Activated T-cell treated with anti-CD3 and anti-CD28 coated beads, Interleukin-2, amount 50 U/mL, for 1 hour (primary cell): Measurements from ENCODE around the gene FABP7.
"Not testable (repeated sequence)": the region's sequence is repeated elsewhere in the genome, so short reads cannot be mapped to it uniquely, and the experiment has no call there.

Source experiments
- DNase-seq: peaks from one replicate; pipeline ENCODE4 v3.0.0-alpha.2; 2020

The FABP7 gene

DNA sequence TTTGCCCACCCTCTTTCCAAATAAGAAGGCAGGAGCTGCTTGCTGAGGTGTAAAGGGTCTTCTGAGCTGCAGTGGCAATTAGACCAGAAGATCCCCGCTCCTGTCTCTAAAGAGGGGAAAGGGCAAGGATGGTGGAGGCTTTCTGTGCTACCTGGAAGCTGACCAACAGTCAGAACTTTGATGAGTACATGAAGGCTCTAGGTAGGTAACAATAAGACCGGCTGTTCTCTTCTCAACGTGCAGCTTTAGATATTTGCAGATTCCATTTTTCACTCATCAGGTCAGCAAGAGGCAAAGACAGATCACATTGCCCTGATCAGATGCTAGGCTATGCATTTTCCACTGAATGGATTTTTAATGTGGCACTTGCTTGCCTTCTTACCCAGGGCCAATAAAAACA is at the start of gene FABP7:
TSS of gene FABP7 (plus strand) at position 50 of the 400 bp plus-strand sequence. CDS start at position 129, 79 bp downstream.
- no peak for DNase-seq

DNA sequence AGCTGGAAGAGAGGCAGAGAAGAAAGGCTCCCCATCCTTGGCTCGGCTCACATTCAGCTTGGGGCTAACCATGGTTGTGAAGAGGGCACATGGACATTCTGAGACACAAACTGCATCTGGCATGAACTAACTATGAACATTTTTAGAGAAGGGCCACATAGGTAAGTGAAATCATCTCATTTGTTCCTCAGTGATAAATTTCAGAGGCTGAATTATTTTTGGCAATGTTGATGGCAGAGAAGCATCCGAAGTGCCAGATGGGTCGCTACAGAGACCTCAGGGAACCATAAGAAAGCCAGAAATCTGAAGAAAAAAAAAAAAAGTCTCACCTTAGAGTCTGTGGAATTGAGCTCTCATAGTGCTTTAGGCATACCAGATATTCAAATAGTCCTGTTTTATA is 49.2 kb upstream of the FABP7 start:
- no peak for DNase-seq

DNA sequence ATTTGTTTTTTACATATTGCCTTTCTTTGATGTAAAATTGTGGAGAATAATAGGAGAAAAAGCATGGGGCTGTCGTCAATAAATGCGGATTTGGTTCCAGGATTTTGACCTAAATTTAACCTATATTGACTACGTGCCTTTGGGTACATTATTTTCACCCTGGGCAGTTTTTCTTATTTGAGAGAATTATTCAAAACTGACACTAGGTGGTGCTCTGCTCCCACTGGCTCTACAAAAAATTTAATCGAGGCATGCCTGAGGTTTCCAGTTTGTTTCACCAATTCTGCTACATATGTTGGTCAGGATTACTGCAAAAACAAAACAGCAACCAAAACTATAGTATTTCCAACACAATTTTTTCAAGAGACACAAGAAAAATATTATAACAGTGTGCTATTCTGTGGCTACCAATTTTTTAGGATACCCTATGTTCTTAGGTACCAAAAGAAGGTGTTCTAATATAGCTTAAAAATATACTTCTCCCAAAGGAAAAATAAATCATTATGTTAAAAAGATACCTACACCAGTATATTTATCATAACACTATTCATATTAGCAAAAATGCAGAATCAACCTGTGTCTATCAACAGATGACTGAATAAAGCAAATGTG is 48.6 kb upstream of the FABP7 start:
- no peak for DNase-seq

DNA sequence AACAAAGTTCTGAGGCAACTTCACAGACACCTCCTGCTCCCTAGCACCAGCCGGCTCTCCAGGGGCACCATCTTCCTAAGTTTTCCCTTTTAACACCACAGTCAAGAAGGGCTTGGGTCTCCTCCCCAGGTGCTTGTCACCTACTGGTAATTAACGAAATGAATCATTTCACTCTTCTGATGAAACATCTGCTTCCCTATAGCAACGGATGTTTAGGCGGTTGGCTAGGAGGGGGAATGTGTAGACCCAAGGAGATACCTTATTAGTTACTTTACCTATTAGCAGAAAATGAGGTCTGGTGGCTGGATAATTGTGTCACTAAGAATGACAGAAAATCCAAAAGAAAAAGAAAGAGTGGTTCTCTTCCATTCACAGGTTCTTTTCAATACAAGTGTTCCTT is 46.3 kb upstream of the FABP7 start:
- DNase-seq = no peak

DNA sequence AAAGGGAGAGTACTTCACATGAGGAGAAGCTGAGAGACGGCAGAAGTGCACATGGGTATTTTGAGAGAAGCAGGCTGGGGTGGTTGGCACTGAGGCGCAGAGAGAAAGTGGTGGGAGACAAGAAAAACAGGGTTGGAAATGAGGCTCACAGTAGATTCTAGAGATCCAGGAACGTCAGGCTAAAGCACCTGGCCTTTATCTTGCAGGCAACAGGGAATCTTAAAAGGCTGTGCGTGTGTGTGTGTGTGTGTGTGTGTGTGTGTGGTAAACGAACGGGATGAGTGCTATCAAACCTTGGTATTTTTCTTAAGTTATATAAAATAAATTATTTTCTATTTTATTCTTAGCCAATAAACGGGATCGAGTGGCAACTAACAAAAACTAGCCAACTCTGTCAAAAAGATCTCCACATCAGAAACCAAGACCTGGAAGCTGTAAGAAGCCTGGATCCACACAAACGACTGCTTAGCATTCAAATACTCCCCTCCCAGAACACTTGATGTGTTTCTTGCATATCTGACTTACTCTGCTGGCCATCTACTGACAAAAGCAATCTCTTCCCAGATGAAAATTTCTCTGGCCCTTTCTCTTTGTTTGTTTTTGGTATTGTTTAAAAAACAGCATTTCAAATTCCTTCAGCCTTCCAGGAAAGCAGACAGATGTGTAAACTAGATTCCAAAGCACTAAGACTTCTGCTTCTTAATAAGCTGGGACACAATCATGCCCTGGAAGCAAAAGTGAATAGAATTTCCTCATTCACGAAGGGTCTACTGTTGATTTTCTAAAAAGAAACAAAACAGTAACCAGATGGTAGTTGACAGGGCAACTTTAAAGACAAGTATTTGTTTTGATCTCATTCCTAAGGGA is 44.8 kb upstream of the FABP7 start:
- DNase-seq = no peak

DNA sequence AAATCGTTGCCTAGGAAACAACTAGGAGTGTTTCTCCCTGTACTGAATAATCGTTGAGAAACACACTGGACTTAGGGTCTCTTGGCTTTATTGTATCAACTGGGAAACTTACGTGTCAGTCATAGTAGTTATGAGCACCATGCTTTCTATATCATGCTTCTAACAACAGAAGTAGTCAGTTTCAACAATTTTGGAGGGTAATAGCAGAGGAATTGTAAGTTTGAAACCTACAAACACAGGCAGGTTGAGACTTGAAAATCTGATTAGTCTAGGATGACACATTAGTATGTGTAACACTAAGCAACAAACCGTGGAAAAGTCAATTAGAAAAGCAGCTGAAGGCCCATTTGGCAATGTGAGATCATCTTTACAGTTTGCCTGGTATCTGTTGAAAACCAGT is 43.9 kb upstream of the FABP7 start:
- DNase-seq = no peak

DNA sequence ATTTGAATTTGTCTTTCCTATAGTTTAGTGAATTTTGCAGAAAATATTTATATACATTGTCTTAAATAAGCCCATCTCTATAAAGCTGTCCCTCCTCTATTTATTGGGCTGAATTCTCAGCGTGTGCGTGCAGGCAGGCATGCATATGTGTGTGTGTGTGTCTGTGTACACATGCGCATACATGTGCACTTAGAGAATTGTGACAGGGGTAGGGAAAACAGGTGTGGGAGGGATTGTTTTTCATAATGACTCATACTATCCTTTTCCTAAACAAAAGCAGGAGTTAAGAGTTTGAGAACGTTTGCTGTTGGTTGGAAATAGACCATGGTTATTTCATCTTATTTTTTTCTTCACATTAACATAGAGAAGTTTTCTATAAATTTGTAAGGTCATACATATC is 43.4 kb upstream of the FABP7 start:
- no peak for DNase-seq

DNA sequence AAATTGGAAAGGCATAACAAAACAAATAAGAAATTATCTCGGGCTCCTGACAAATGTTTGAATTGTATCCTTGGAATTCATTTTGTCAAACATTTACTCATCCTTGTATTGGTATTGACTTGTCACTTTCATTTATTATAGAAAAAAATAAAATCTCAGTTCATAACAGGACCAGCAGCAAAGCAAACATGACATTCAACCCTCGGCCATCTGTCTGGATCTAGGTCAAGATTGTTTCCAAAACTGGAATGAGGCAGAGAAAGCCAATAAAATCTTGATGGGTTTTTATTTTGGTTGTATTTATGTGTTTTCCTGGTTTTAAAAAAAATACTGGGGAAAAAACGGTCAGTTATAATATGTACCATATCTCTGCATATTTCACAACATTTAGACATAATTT is 42.9 kb upstream of the FABP7 start:
- DNase-seq = no peak

DNA sequence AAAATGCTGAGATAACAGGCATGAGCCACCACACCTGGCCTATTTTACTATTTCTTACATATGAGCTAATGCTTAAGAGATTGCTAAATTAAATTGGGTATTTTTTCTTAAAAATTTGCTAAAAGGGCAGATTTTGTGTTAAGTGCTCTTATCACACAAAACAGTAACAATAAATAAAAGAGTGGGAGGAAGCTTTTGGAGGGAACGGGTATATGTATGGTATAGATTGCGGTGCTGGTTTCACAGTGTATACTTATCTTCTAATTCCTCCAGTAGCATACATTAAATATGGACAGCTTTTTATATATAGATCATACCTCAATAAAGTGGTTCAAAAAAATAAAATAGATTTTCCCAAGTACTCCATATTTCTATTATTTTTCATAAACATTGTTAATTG is 39.4 kb upstream of the FABP7 start:
- DNase-seq = no peak

DNA sequence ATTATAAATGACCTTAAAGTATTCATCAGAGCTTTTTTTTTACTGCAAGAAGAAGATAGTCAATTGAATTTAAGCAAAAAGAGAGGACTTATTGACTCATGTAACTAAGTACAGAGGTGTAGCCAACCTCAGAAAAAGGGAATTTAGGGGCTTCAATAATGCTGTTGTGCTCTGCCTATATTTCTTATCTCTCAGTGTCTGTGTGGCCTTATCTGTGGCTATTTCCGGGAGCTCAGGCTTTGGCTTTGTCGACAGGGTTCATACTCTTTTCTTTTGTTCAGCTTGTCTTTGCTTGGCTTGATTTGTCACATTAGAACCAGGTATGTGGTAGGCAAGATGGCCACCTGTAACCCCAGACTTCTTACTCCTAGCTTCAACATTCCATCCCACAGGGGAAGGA is 38.6 kb upstream of the FABP7 start:
- no peak for DNase-seq

DNA sequence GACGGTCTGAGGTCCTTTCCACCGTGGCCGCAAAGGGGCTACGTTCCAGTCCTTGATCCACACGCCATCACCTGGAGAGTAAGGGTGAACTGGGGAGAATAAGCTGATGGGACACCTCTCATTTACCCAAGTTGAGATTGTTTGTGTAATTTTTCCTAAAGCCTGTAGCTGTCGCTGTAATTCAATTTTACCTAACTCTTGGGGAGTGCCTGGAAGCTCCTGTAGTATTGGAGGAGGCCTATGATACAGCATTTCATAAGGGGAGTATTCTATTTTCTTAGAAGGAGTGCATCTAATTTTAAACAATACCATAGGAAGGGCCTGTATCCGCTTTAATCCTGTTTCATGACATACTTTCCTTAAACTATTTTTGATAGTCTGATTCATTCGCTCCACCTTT is 35.3 kb upstream of the FABP7 start:
- not testable (repeated sequence) for DNase-seq

DNA sequence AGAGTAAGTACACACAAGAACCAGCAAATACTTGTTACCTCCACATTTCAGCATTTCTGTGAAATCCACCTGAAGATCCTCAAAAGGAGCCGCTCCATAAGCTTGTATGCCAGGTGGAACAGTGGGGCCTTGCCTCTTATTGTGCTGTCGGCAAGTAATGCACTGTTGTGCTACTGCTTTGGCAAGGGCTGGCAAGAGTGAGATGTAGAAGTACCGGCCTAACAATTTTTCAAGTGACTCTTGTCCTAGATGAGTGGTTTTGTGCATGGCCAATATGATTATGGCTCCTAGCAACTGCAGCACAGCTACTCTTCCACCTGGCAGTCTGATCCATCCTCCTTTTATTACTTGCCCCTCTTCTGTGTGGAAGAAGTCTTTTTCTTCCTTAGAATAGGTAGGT is 34.7 kb upstream of the FABP7 start:
- not testable (repeated sequence) for DNase-seq

DNA sequence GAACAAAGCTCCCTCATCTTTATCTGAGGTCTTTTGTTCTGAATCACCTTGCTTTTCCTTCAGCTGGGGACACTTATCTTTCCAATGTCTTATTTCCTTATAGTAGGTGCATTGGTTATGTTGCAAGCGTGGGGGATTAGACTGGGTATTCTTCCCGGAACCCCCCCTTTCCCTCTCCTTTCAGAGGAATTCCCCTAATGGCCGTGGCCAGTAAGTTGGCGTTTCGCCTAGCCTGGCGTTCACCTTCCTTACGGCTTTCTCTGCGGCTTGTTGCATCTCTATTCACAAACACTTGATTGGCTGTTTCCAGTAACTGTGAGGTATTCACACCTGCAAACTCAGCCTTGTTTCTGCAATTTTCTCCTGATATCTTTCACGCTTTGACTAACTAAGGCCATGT is 32.8 kb upstream of the FABP7 start:
- DNase-seq = no peak

DNA sequence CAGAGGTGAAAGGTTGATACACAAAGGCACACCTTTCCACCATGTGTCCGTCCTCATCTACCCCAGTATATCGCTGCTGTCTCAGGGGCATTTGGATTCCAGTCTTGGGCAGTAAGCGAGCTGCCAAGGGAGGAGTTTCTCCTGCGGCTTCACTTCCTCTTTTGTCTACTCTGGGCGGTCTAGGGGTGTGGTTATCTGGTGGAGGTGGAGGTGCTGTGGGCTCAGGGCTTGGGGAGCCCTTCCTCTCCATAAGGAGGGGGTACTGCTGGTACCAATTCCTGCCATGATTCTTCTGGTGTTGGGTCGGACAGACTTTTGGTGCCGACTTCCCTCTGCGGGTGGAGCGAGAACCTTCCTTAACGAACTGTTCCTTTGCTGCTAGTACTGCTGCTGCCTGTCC is 31.9 kb upstream of the FABP7 start:
- no peak for DNase-seq

DNA sequence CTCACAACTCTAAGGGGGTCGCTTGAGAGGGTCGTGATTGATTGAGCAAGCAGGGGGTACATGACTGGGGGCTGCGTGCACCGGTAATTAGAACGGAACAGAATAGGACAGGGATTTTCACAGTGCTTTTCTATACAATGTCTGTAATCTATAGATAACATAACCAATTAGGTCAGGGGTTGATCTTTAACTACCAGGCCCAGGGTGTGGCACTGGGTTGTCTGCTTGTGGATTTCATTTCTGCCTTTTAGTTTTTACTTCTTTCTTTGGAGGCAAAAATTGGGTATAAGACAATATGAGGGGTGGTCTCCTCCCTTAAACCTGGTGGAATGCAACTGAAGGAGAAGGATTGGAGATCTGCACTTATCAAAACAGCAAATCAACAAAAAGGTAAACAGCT is 30.6 kb upstream of the FABP7 start:
- not testable (repeated sequence) for DNase-seq

DNA sequence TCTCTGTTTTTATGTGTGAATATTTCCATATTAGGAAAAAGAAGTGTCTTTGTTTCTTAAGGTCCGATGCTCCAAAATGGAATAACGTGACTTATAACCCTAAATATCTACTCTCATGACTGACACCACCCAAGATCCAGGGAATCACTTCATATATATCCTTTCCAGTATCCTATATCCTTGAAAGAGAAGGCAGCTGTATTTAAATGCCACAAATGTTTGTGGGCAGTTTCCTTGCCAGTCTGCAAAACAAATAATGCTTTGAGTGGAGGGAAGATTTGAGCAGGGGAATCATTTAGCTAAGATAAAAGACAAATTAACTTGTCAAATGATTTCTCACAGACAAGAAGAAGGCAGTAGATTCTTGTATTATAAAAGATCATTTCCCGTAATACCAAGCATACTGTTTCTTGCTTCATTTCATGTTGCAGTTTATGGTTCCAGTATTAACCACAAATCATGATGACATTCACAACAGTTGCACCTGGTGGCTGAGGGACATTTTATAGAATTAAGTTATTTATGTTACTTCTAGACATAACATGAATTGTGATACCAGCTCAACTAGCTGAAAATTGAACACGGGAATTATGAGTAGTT is 30.0 kb upstream of the FABP7 start:
- no peak for DNase-seq

DNA sequence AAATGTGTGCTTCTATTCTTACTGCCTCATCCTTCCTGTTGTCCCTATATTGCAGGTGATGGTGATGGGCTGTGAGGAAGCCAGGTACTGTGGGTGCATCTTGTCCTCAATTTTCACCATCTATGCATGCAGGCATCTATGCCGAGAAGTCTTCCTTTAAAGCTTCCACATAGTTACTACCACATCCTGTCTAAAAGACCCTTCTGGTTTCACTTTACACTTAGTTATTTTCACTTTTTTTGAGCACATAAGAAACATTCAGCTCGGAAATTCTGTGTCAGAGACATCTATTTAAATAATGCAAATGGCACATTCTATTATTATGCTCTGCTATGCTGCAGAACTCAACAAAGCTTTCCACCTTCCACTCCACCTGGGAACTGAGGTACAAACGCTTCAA is 28.2 kb upstream of the FABP7 start:
- DNase-seq = no peak

DNA sequence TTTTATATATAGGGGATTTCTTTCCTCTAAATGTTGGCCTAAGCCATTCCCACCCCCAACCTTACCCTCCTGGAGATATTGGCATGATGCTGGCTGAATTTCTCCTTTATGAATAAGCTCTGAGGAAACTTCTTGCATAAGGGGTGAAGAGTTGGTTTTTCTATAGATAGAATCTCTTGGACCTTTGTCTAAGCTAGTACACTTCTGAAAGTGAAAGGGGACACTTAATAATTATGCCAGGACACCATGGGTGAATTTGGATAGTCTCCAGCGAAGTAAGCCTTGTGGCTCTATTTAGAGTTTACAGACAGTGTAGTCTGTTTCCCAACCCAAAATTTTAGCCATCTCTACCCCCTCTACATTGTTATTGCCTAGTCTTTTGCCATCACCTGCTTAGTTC is 27.1 kb upstream of the FABP7 start:
- no peak for DNase-seq

DNA sequence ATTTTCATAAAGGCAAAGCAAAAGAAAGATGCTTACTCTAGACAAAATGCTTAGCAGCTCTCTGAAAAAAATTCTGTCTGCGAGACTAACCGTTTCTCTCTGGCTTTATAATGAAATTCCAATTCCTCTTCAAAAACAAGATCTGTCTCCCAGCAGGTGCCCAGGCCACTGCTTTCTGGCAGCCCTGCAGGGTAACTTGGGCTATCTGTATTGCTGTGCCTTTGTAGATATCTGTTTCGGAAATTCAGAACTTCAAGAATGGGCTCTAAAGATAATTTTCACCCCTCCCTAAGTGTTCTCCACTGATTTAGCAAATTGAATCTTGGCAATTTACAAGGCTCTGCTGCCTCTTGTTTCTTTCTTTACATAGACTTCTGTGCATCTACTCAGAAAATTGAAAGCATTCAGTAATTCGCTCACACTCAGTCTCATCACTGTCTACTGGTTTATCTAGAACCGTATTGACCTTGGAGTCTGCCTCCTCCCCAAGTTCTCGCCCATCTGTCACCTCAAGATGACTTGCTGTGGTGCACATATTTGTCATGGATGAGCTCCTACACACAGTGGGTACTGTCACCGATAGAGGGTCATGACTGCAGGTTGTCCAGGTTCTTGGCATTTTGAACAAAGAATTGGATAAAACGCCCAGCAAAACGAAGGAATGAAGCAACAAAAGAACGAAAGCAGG is 26.4 kb upstream of the FABP7 start:
- DNase-seq = no peak

DNA sequence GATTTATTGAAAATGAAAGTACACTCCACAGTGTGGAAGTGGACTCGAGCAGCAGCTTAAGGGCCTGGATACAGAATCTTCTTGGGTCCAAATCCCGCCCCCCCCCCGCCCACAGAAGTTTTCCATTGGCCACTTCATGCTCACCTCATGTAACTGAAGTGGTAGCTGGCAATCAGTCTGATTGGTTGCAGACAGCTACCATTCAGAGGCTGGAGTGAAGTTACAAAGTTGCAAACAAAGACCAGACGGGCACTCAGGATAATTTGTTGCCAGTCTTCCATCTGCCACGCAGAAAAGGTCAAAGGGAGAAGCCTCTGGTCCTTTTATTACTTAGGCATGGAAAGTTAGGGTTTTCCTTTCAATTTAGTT is 25.8 kb upstream of the FABP7 start:
- no peak for DNase-seq

DNA sequence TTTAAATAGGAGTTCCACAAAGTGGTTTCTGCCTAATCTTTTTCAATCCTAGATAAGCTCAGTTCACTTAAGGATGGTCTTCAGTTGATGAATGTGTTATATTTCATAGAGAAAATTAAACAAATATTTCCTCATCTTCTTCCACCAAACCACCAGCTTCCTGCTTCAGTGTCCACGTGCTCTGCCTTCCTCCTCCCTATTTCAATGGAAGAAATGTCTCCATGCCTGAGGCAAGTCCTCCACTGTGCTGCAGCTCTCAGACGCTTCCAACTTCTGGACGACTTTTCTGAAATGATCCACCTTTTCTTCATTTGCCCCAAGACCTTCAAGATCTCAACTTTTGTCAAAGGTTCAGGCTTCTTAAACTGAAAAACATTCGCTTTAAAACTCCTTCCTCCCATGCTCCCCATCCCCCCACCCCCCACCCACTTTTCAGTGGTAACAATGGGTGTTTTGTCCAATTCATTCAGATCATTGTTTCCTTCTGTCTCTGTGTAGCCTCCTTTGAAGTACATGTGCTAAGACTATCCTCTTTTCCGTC is 25.3 kb upstream of the FABP7 start:
- DNase-seq = no peak

DNA sequence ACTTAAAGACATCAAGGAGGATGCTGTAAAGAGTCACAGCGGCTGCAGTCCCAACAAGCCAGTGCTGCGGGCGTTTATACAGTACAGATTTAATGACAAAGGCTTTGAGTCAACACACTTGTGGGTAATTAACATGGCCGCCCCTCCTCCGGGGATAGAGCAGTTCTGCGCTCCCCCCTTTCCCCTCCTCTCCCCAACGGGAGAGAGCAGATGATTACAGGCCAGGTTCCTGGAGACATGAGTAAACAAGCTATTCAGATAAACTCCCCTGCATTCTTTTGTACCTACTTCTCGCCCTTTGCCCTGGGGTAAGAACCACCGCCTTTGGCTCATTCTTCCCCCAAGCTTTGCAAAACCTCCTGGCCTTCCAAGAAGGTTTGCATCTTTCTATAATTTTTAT is 23.6 kb upstream of the FABP7 start:
- DNase-seq = no peak

DNA sequence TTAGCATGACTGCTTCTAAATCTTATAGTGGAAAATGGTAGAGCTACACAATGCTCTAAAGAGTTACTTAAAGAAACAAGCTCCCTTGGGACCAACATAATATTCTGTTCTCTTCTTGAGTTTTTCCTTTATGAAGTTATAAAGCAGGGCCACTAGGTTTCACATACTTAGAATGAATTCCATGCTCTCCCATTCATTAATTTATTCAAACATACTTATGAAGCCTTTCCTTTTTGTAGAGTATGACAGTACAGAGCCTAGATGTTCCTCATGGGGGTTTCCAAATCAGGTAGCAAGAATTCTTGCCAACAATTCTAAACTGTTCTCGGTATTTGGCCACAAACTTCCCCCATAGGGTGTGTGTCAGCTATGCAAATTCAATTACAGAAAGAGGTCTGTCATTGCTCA is 20.6 kb upstream of the FABP7 start:
- no peak for DNase-seq

DNA sequence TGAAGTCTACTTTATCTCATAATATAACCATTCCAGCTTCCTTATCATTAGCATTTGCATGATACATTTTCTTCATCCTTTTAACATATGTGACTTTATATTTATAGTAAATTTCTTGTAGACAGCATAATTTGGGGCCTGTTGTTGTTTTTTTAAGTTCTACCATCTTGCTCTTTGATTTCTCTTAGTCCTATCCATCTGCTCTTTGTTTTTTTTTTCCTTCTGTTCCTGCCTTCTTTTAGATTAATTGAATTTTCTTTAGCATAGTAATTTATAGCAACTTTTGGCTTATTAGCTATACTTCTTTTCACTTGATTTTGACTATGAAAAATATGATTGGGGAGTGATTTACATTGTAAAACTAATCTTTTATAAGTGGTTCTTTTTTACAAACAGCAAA is 19.2 kb upstream of the FABP7 start:
- DNase-seq = no peak
